Activated T-cell treated with anti-CD3 and anti-CD28 coated beads for 4 hours (primary cell): ENCODE data around the gene SPTY2D1.
"Not testable (repeated sequence)": the region's sequence is repeated elsewhere in the genome, so short reads cannot be mapped to it uniquely, and the experiment has no call there.

Experiments
- DNase-seq: peaks from one replicate; pipeline ENCODE4 v3.0.0-alpha.2; 2020

Gene SPTY2D1, protein sequence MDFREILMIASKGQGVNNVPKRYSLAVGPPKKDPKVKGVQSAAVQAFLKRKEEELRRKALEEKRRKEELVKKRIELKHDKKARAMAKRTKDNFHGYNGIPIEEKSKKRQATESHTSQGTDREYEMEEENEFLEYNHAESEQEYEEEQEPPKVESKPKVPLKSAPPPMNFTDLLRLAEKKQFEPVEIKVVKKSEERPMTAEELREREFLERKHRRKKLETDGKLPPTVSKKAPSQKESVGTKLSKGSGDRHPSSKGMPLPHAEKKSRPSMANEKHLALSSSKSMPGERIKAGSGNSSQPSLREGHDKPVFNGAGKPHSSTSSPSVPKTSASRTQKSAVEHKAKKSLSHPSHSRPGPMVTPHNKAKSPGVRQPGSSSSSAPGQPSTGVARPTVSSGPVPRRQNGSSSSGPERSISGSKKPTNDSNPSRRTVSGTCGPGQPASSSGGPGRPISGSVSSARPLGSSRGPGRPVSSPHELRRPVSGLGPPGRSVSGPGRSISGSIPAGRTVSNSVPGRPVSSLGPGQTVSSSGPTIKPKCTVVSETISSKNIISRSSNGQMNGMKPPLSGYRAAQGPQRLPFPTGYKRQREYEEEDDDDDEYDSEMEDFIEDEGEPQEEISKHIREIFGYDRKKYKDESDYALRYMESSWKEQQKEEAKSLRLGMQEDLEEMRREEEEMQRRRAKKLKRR

DNA sequence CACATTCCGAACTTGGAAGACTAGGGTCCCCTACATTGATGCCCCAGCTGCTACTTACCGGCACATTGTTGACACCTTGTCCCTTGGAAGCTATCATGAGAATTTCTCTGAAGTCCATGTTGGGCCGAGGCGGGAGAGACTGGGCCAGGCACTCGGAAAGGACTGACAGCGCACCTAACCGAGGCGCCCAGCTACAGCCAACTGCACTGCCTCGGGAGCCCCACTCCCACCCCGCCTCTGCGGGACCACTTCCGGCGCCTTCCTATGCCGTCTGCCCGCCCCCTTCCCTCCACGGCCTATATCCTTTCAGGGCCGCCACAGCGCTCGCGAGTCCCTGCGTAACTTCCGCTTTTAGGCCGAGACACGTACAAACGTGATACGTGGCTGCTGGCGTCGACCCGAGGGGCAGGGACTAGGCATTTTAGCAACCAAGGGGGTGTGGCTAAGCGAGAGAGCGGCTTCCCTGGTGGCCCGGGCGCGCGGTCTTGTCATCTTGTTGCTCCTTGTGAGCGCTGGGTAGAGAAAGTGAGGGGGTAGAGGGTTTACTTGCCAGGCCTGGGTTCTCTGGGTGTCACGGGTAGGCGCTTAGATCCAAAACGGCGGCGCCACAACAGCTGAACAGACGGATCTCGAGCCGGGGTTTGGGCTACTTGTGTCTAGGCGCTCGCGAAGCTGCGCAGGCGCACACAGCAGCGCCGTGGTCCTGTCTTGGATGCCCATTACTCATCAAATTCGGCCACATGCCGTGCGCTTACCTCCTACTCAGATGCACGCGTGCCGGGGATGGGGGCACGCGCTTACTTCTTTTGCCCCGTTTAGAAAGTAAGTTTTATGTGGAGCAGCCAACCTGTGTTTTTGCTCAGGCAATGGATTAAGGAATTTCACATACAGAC lies at the start of gene SPTY2D1:
TSS of gene SPTY2D1 (minus strand) at position 203 of the 893 bp plus-strand sequence. CDS start at position 118, 85 bp downstream.
- peak; percentile 94 for DNase-seq

DNA sequence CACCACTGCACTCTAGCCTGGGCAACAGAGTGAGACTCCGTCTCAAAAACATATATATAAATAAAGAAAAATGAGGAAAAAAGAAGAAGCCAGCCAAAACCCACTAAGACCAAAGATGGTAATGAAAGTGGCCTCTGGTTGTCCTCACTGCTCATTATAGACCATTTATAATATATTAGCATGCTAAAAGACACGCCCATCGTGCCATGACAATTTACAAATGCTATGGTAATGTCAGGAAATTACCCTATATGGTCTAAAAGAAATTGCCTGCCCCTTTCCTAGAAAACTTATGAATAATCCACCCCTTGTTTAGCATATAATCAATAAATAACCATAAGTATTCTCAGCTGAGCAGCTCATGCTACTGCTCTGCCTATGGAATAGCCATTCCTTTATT lies 48.3 kb upstream of the SPTY2D1 start:
- no peak for DNase-seq

DNA sequence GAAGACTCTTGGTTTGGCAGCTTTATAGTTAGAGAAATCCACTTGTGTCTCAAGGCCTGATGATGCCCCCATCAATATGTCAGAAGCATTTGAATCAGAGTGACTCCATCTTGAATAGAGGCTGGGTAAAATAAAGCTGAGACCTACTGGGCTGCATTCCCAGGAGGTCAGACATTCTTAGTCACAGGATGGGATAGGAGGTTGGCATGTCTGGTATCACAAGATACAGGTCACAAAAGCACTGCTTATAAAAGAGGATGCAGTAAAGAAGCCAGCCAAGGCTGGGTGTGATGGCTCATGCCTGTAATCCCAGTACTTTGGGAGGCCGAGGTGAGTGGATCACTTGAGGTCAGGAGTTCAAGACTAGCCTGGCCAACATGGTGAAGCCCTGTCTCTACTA lies 47.8 kb upstream of the SPTY2D1 start:
- DNase-seq, result not testable (repeated sequence)

DNA sequence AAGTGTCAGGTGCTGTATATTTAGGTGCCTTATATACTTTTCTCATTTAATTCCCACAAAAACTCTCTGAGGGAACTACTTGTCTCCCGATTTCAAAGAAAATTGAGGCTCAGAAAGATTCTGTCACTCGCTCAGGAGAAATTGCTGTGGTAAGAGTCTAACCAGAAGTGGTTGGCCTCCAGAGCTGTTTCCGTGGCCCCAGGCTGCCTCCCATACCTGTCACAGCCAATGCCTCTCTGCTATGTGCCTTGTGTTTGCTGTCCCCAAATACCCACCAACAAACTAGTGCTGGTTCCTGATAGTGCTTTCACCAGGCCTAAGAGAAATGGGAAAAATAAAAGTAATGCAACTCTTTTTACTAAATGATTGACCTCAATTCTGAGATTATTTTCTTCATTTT lies 43.4 kb upstream of the SPTY2D1 start:
- no peak for DNase-seq

DNA sequence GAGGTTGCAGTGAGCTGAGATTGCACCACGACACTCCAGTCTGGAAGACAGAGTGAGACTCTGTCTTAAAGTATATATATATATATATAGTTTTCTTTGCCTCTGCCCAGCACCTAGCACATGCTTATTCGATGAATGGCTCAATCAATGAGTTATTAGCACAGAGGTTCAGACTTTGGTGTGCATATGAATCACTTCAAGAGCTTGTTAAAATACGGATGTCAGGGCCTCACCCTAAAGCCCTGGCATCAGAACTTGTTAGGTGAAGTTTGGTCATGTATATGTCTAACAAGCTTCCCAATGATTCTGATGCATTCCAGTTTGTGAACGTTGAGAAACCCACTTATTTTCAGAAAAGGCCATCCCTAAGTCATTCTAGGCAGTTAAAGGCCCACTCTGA lies 42.7 kb upstream of the SPTY2D1 start:
- DNase-seq, result no peak

DNA sequence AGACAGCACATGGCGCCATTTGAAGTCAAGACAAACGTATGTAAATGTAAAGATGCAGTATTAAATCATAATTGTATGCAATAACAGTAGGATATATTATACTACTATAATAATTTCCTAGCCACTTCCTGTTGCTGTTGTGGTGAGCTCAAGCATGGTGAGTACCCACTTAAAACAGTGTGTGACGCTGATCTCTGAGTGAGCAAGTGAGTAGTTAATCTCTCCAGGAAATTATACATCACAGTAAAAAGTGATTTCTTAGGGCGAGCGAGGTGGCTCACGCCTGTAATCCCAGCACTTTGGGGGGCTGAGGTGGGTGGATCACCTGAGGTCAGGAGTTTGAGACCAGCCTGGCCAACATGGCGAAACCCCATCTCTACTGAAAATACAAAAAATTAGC lies 38.1 kb upstream of the SPTY2D1 start:
- peak; percentile 34 for DNase-seq

DNA sequence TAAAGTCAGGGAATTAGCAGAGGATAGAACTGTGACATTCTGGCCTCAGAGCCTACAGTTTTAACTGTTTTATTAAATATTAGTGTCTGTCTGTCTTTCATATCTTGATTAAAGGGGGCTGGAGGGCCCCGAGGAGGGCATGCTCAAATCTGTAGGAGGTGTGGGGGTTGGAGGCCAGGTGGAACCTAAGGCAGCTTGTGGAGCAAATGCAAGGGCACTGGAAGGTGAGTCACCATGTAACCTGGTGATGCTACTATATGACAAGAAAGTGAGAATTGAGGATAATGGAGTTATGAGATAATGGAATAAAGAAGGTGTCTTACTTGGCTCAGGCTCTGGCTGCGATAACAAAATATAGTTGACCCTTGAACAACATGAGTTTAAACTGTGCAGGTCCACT lies 37.1 kb upstream of the SPTY2D1 start:
- peak; percentile 13 for DNase-seq

DNA sequence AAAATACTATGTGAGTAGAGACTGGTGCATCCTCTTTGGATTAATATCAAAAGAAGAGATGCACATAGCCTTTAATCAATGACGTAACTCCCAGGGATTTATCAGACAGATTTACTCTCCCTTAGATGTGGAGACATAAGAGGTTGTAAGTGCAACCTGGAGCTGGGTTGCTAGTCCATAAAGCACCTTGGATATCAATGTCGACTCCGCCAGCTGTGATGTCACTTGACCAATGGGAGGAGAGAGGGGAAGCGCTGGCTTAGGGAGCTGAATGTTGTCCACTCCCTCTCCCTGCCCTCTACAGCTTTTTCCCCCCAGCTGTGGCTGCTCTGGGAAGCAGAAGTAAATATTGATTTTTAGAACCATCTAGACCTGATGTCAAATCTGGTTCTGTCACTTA lies 35.6 kb upstream of the SPTY2D1 start:
- DNase-seq, result no peak

DNA sequence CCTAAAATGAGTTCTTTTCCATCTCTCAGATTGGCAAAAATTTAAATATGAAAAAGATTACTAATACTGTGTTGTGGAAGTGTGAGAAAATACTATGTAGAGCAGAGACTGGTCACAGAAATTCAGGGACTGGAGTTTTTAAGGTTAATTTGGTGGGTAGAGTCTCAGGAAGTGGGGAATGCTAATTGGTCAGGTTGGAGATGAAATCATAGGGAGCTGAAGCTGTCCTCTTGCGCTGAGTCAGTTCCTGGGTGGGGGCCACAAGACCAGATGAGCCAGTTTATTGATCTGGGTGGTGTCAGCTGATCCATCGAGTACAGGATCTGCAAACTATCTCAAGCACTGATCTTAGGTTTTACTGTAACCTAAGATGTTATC lies 35.1 kb upstream of the SPTY2D1 start:
- DNase-seq, result no peak

DNA sequence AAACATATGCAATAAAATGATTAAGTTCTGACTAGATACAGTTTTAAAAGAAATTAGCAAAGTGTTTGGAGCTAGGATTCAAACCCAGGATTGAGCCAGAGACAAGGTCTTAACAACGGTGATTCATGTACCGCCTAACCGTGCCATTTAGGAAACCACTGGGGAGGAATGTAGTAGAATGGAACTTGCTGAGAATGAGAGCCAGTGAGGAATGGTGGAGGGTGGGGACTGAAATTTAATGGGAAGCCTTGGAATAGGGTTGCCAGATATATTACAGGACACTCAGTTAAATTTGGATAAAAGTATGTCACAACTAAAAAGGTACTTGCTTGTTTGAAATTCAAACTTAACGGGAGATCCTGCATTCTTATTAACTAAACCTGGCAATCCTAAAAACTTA lies 34.0 kb upstream of the SPTY2D1 start:
- DNase-seq, result no peak

DNA sequence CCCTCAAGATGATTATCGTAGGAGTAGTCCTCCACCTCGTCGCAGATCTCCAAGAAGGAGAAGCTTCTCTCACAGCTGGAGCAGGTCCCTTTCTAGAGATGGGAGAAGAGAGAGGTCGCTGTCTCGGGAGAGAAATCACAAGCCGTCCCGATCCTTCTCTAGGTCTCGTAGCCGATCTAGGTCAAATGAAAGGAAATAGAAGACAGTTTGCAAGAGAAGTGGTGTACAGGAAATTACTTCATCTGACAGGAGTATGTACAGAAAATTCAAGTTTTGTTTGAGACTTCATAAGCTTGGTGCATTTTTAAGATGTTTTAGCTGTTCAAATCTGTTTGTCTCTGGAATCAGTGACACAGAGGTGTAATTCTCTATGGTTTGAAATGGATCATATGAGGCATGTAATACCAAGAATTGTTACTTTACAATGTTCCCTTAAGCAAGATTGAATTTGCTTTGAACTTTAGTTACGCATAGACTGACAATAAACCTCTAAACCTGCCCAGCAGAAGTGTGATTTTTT lies 31.3 kb upstream of the SPTY2D1 start:
- DNase-seq, result not testable (repeated sequence)

DNA sequence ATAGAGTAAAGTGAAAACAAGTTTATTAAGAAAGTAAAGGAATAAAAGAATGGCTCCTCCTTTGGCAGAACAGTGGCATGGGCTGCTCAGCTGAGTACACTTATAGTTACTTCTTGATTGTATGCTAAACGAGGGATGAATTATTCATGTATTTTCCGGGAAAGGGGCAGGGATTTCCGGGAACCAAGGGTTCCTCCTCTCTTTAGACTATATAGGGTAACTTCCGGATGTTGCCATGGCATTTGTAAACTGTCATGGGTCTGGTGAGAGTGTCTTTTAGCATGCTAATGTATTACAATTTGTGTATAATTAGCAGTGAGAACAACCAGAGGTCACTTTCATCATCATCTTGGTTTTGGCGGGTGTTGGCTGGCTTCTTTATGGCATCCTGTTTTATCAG lies 23.5 kb upstream of the SPTY2D1 start:
- DNase-seq, result no peak

DNA sequence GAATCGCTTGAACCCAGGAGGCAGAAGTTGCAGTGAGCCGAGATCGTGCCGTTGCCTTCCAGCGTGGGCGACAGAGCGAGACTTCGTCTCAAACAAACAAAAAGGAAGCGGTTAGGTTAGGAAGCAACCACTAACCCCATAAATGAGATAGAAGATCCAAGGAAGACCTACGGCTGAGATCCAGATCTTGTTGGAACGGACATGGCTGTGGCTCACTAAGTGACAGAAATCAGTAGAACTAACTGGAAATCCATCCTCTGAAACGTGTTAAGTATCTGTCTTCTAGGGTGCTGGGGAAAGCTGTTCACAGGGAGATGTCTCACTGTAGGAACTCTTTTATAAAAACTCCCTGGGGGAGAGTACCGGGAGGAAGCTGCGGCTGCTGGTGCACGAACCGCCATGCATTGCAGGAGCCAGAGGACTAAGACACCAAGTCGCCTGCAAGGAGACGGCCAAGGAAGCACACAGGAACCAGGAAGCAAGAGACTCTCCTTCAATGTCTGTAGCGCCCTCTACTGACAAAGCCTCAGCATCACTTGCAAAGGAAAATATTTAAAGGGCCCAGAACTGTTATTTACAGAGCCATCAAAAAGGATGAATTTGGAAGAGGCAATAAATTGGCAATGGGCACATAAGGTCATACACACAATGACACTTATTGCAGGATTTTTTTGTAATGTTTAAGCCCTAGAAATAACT lies 16.9 kb upstream of the SPTY2D1 start:
- no peak for DNase-seq

DNA sequence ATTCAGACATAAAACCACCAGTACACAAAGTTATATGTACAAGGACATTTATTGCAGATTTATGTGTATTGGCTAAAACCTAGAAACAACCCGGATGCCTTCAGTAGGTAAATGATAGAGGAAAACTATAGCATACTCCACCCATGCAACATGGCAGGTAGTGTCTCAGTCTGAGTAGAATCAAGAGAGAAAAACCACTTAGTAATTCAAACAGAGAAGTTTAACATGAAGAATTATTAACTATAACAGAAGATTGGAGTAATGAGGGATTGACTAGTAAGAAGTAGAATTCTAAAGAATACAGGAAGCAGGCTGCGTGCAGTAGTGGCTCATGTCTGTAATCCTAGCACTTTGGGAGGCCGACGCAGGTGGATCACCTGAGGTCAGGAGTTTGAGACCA lies 16.2 kb upstream of the SPTY2D1 start:
- no peak for DNase-seq

DNA sequence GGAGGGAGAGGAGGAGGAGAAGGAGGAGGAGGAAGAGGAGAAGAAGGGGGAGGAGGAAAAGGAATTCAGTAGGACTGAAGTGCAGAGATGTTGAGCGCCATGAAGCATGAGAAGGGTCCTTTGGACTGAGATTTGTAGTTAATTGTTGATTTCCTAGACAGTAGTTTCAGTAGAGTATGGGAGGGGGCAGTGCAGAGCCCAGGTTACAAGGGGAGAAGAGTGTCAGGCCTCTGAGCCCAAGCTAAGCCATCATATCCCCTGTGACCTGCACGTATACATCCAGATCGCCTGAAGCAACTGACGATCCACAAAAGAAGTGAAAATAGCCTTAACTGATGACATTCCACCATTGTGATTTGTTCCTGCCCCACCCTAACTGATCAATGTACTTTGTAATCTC lies 8.9 kb upstream of the SPTY2D1 start:
- not testable (repeated sequence) for DNase-seq

DNA sequence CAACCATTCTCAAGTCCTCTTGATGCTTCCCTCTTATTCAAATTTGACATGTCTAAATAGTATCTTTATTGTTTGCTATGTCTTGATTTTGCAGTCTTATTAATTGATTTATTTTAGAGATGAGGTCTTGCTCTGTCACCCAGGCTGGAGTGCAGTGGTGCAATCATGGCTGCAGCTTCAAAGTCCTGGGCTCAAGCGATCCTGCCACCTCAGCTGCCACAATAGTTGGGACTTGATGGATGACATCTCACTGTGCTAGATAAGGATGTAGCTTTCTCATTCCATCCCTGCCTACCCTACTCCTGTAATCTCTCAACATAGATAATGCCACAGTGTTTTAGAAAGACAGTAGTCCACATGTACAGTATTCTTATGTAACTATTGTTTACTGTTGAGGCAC lies 7.5 kb upstream of the SPTY2D1 start:
- no peak for DNase-seq

DNA sequence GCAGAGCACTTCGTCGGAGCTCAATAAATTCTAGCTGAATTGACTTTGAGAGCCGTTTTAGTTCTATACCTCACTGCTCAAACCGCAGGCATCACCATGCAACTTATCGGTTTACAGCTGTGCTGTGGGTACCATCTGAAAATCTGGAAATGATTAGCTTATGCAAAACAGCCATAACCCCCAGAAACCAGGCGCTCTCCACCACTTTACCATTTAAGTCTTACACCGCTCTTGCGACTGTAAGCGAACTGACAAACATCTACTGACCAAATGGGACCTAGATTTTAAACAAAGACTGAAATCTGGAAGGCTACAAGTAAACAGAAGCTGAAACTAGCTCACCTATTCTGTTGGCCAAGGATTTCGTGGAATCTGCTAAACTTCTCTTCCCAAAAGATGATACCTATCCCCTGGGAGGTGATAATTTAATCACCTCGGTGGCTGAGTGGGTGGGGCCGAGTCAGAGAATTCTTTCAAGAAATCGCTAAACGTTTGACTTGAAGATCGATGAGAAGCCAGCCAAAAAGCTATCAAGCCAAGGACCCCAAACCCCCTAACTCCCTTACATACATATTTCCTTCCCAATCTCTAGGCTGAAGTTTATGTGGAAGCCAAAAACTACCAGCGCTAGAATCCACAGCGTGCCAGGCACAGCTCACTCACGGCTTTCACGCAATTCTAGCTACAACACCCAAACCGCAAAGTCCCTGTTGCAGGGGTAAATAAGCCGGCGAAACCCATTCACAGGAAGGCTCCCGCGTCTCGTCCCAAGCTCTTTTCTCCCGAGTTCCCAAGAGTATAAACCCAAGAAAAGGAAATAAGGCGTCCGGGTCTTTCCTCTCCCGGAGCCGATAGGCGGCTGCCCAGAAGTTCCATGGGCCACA lies 644 bp downstream of the SPTY2D1 start:
- DNase-seq, result no peak

DNA sequence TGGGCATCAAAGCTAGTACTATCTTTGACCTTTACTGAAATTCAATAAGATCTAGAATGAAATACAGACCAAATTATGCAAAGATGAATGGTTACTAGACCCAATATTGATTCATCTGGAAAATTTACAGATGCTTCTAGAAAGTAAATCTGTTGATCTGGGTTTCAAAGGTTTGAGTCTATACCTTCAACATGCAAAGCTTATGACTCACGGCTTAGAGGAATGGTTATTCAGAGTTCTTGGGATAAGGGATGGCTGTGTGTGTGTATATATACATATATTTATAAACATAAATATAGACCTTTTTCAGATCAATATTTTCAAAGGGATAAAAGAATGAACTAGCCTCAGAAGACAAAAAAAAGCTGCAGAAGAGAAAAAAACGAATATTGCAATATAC lies 1.3 kb downstream of the SPTY2D1 start:
- no peak for DNase-seq

DNA sequence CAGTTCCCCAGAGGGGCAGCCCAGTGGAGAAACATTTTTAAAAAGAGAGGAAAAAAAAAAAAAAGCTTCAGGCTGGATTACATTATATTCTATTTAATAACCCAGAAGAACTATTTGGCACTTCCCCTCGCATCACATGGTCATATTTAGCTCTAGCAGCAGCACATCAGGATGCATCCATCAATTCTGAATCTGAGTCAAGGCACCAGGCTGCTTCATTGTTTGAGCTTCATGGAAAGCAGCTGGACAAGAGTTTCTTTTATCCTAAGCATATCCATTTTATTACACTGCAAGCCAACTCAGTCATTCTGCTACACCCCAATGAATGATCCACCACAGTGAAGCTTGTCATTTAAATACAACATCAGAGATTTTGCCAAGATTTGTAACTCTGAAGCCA lies 10.0 kb downstream of the SPTY2D1 start:
- DNase-seq, result no peak

DNA sequence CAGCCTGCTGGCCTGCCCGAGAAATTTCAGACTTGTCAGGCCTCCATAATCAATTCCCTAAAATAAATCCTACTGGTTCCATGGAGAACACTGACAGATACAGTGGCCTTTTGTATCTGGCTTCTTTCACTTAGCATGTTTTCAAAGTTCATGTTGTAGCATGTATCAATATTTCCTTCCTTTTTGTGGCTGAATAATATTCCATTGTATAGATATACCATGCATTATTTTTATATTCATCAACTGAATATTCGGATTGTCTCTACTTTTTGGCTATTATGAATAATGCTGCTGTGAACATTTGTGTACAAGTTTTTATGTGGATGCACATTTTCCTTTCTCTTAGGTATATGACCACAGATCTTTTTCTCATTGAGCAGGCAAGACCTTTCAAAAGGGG lies 10.4 kb downstream of the SPTY2D1 start:
- DNase-seq, result no peak

DNA sequence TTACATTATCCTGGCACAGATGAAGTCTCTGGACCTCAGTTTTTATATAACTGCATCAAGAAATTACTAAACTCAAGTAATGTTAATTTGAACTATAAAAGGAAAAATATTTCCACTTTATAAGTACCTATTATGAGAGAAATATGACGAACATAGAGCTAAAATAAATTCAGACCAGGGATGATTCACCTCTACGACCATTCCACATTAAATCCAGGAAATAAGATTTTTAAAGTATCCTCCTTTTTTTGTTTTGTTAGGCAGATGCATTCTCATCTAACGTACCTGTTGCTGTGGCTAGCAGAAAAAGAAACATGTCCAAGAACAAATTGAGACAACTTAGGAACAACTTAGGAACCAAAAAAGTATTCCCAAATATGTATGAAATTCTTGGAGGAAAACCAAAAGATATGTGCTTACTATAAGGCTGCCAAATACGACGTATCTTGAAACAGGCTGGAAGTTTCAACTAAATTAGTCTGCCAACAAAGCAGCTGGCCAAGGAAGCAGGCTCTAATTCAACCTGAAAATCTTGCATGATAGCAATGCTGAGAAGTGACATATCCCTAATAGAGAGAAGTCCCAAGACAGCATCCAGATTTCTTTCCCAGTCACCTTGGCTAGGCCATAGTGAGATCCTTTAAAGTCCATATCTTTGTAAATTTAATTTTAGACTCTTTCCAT lies 15.7 kb downstream of the SPTY2D1 start:
- no peak for DNase-seq
